H1 (cell line): ENCODE measurements around the gene LINC00632. TPM values are rescaled to one million over a fixed set of nuclear protein-coding genes. Genes with fewer than 3 reads are reported as not detected.

Experiments
- CEBPB ChIP-seq: IDR thresholded peaks from 2 replicates; pipeline ENCODE4 v1.6.1; 2012; ENCODE audit warnings: low read depth, low read length
- polyA plus RNA-seq, 7 experiments: library from polyadenylated mRNA; depleted of rRNA in 3 of 7; stranded (reverse) in 5 of 7; unstranded in 2 of 7; fragments of >200 nt in 5 of 7; fragments of 200-250 nt in 2 of 7; gene quantifications; 1 replicate in 5 of 7; 2 replicates in 1 of 7; 4 replicates in 1 of 7; pipeline versions ENCODE4 v1.2.1 to v1.2.3, GENCODE V29; 2011 to 2013; ENCODE audit warnings: missing spikeins in 2 of 7, mixed read lengths in 2 of 7
- total RNA-seq: library from RNA; stranded (reverse); fragmentation: NEBNext Ultra II Directional; extraction: Animal tissue kit (Norgen Biotek cat#: 25700); gene quantifications from 2 replicates; pipeline ENCODE4 v1.2.1, GENCODE V29; 2021
- TF ChIP-seq, protein P1 (sequence below): IDR thresholded peaks from 2 replicates; pipeline ENCODE4 v1.6.1; 2012; ENCODE audit warnings: inconsistent platforms

Gene LINC00632
- total and polyA plus RNA-seq, 2 of the 8 experiments (the other 6 are each of a cell fraction or from before 2014, with no cell fraction given), result 24.5 to 85.1 TPM

DNA sequence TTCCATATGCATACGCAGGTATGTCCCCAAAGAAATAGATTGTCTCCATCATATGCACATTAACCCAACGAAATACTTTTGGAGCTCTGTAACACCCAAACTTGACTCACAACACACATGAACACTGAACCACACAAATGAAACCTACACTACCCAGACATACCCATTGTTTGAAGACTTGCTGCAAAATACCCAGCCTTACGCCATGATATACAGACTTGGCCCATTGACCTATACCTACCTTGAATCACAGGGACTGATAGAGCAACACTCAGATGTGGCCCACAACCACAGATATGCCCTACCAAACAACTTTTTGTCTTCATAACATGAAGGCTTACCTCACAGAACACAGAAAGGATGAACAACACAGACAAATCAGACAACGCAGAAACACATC, 15.9 kb downstream of the LINC00632 start (continued):
- TF ChIP-seq CEBPB, result no peak
- TF ChIP-seq, protein P1, sequence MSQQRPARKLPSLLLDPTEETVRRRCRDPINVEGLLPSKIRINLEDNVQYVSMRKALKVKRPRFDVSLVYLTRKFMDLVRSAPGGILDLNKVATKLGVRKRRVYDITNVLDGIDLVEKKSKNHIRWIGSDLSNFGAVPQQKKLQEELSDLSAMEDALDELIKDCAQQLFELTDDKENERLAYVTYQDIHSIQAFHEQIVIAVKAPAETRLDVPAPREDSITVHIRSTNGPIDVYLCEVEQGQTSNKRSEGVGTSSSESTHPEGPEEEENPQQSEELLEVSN, result no peak
